Mucosa of descending colon (tissue), 3 donors: ENCODE results near the gene CDHR3. TPM values are rescaled to one million over a fixed set of nuclear protein-coding genes. Genes with fewer than 3 reads are reported as not detected.

ENCODE experiments used
- ATAC-seq: fragments of 200-7000 bp; cut with Tn5 transposase; one replicate; pipeline ENCODE4 v1.9.1; 2020; ENCODE audit warnings: mild to moderate bottlenecking, moderate library complexity
- DNase-seq, 3 donors: peaks; one replicate each; pipeline ENCODE4 v3.0.0-alpha.2; 2020
- H3K36me3 ChIP-seq: fragments of 200-600 bp; one replicate; pipeline ENCODE4 v1.8.0; 2021; ENCODE audit warnings: low read depth, mild to moderate bottlenecking
- H3K4me1 ChIP-seq: fragments of 200-600 bp; one replicate; pipeline ENCODE4 v1.8.0; 2021; ENCODE audit warnings: low read depth, mild to moderate bottlenecking
- H3K4me3 ChIP-seq: fragments of 200-600 bp; one replicate; pipeline ENCODE4 v1.8.0; 2021; ENCODE audit warnings: mild to moderate bottlenecking
- H3K9me3 ChIP-seq: fragments of 200-600 bp; one replicate; pipeline ENCODE4 v1.8.0; 2021; ENCODE audit warnings: mild to moderate bottlenecking
- intact Hi-C, 2 donors: fragments of 100-400 bp; cut with DNase I in 1 of 2; cut with micrococcal nuclease in 1 of 2; formaldehyde crosslinking; loops; one replicate each; pipeline versions ENCODE4 v1.11.0 to v1.11.1; 2022; cut with DNase I, micrococcal nuclease
- total RNA-seq, 3 donors: library from RNA; stranded (reverse); fragmentation: NEBNext Ultra II Directional in 2 of 3; extraction: Animal tissue kit (Norgen Biotek cat#: 25700) in 2 of 3; gene quantifications; one replicate each; pipeline versions ENCODE4 v1.2.1 to v1.2.4, GENCODE V29; 2021 to 2023
- TF ChIP-seq, protein P1 (sequence below): fragments of 200-600 bp; IDR thresholded peaks from one replicate; pipeline ENCODE4 v1.8.0; 2022; ENCODE audit warnings: antibody characterized with exemption, mild to moderate bottlenecking
- donor health status: DM: no; HTN: no; CAD: no; lungs with moderate emphysema.
- donor health status: DM: no; HTN: no; CAD: no.
- donor health status: DM: no; HTN: yes; CAD: no.

The CDHR3 gene
- total RNA-seq, 3 donors from 2014 or later: 12.1 to 19.7 (median 18.4) TPM

DNA sequence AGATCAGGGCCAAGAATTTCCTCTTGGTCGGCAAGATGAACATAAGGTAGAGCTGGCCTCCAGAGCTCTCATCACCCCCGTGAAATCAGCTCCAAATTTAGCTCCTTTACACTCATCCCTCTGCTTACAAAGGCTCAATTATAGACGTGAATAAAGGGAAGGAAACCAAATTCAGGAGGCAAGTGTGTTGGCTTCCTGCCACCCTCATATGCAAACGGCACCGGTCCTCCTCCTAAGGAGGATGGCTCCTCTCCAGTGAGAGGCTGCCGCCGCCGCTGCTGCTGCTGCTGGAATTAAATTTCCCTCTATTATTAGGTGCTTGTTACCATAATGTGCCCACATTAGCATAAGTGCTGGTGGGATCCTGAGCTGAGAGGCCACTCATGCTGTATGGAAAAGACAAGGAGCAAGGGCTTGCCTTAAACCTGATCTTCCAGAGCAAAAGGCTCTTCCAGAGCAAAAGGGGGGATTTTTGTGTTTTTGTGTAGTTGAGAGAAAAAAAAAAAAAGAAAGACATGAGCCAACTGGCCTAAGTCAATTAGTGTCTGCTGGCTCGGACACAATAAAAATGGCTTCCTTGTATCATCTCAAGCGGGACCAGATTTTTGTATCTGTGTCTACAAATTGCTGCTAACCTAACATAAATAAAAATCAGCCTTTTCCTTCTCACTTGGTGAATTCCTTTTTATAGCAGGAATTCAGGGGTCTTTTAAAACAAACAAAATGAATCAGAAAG, 68.4 kb downstream of the CDHR3 start:
- H3K9me3 ChIP-seq: no peaks in the 10 kb centered on the region
- H3K36me3 ChIP-seq: no peaks in the 10 kb centered on the region
- intact Hi-C loops: no loop called here
- TF ChIP-seq, protein P1, sequence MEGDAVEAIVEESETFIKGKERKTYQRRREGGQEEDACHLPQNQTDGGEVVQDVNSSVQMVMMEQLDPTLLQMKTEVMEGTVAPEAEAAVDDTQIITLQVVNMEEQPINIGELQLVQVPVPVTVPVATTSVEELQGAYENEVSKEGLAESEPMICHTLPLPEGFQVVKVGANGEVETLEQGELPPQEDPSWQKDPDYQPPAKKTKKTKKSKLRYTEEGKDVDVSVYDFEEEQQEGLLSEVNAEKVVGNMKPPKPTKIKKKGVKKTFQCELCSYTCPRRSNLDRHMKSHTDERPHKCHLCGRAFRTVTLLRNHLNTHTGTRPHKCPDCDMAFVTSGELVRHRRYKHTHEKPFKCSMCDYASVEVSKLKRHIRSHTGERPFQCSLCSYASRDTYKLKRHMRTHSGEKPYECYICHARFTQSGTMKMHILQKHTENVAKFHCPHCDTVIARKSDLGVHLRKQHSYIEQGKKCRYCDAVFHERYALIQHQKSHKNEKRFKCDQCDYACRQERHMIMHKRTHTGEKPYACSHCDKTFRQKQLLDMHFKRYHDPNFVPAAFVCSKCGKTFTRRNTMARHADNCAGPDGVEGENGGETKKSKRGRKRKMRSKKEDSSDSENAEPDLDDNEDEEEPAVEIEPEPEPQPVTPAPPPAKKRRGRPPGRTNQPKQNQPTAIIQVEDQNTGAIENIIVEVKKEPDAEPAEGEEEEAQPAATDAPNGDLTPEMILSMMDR: no peak
- no peak for DNase-seq
- H3K4me3 ChIP-seq: no peak overlapping the region
- no peak for ATAC-seq
- H3K4me1 ChIP-seq: no peaks in the 10 kb centered on the region

DNA sequence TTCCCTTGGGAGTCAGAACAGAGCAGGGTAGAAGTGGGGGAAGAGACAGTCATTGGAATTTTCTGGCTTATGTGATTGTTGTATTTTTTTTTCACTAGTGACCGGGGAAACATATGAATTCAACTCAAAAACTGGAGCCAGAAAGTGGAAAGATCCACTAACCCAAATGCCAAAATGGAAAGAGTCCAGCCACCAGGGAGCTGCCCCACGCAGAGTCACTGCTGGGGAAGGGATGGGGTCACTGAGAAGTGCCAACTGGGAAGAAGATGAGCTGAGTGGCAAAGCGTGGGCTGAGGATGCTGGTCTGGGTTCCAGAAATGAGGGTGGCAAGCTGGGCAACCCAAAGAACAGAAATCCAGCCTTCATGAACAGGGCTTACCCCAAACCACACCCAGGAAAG, 69.2 kb downstream of the CDHR3 start:
- Histone ChIP-seq H3K4me1 (no peaks in the 10 kb centered on the region), H3K4me3 (no peak overlapping the region), H3K36me3 (no peaks in the 10 kb centered on the region), H3K9me3 (no peaks in the 10 kb centered on the region)
- TF ChIP-seq, protein P1: no peak
- intact Hi-C loops: no loop called here
- DNase-seq (no peak), ATAC-seq (no peak)

DNA sequence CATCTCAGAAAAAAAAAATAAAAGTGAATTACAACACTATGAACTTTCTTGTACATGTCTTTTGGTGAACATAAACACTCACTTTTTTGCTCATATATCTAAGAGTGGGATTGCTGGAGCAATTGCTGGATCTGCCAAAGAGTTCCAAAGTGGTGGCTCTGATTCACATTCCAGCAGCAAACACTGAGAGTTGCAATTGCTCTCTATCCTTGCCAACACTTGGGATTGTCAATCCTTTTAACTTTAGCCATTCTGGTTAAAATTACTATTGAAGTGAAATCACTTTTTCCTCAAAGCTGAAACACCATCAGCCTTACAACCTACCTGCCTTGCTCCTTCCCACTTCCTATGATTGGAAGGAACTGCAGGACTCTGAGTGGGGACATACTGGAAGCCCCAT, 70.7 kb downstream of the CDHR3 start:
- DNase-seq (no peak), ATAC-seq (no peak)
- H3K36me3 ChIP-seq: no peaks in the 10 kb centered on the region
- intact Hi-C loops: no loop called here
- TF ChIP-seq, protein P1: no peak
- no peaks in the 10 kb centered on the region for H3K4me1 ChIP-seq
- no peak overlapping the region for H3K4me3 ChIP-seq
- no peaks in the 10 kb centered on the region for H3K9me3 ChIP-seq

DNA sequence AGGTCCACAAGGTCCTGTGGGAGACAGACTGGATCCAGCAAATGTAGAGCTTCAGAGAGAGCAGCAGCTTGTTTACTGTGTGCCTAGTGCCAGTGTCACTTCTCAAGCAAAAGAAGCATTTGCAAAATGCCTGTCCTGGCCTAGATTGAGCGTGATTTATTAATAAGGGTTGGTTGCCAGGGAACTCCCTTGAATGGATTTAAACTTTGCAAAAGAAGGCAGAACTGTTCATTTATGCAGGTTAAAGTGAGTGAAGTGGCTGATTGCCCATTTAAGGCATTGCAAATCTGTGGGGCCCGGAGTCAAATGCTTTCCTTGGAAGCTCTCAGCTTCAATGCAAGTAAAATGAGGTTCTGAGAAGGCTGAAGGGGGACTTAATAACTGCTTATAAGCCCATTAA, 71.3 kb downstream of the CDHR3 start:
- no peaks in the 10 kb centered on the region for H3K9me3 ChIP-seq
- ATAC-seq (no peak), DNase-seq (no peak)
- H3K36me3 ChIP-seq: no peaks in the 10 kb centered on the region
- H3K4me1 ChIP-seq: no peaks in the 10 kb centered on the region
- TF ChIP-seq, protein P1: no peak
- intact Hi-C loops: no loop called here
- no peak overlapping the region for H3K4me3 ChIP-seq

DNA sequence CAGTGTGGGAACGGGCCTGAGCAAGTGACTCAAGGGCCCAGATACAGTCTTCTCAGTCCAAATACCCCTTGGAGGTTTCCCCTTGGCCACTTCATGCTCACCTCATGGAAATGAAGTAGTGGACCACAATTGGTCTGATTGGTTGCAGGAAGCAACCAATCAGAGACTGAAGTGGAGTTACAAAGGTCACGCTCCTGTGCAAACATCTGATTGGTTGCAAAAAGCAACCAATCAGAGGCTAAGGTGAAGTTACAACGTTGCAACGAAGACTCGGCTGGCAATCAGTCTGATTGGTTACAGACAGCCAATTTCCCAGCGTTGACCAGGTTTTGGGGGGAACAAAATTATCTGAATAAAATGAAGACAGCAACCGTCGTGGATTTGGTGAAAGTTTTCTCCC, 72.5 kb downstream of the CDHR3 start:
- DNase-seq: no peak
- H3K9me3 ChIP-seq: no peaks in the 10 kb centered on the region
- TF ChIP-seq, protein P1: no peak
- intact Hi-C loops: no loop called here
- H3K4me1 ChIP-seq: no peaks in the 10 kb centered on the region
- no peak for ATAC-seq
- no peak overlapping the region for H3K4me3 ChIP-seq
- H3K36me3 ChIP-seq: no peaks in the 10 kb centered on the region

DNA sequence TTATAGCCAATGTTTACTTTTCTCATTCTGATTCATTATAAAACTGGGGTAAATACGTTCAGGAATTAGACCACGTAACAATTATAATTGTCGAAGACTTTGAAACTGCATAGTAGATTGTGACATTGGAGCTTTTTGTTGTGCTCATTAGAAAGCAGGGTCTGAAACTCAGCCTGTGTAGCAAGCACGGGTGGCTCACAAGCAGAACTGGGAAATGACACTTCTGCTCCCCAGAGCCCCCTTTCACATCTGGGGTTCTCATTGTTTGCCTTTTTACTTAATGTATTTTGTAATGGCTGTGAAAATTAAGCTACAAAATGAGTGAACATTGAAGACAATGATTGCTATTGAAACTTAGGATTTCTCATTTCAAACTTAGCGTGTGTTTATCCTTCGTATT, 72.9 kb downstream of the CDHR3 start:
- intact Hi-C loops: no loop called here
- no peak for DNase-seq
- TF ChIP-seq, protein P1: no peak
- no peaks in the 10 kb centered on the region for H3K36me3 ChIP-seq
- H3K4me3 ChIP-seq: no peak overlapping the region
- ATAC-seq: no peak
- no peaks in the 10 kb centered on the region for H3K4me1 ChIP-seq
- H3K9me3 ChIP-seq: no peaks in the 10 kb centered on the region
